ENCODE data around the gene QSOX2.

QSOX2 gene

DNA sequence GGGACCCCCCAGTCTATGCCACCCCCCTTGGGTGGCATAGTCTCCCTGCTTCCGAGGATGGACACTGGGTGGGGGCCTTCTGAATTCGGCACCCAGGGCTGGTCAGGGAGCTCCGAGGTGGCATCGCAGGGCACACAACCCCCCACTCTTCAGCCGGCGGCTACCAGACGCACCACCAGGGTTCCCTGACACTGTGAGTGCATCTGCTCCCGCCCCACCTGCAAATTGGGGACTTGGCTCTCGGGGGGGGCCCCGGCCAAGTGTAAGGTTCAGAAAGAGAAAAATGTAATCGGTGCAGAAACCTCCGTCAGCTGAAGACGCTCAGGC lies 12.7 kb upstream of the QSOX2 start:
- Histone ChIP-seq H3K36me3 (replicated peaks; ENCODE audit: insufficient read depth, low read length) (no peaks in the 10 kb centered on the region), H3K4me2 (ENCODE audit: low read depth, low read length) (no peak overlapping the region), H3F3A (ENCODE audit: insufficient read depth, low read length) (no peaks in the 10 kb centered on the region), H4K20me1 (ENCODE audit: insufficient read depth, low read length) (no peaks in the 10 kb centered on the region), H3K9me3 (replicated peaks; ENCODE audit: insufficient read depth, low read length) (no peaks in the 10 kb centered on the region), H3K27ac (ENCODE audit: low read length) (no peak overlapping the region), H2AFZ (ENCODE audit: low read length) (no peak overlapping the region), H3K9me2 (replicated peaks; ENCODE audit: insufficient read depth, low read length) (no peaks in the 10 kb centered on the region), H3K27me3 (replicated peaks; ENCODE audit: insufficient read depth, low read length) (peaks cover 97% of the 10 kb centered on the region), H3K9ac (ENCODE audit: low read length) (no peak overlapping the region), H3K4me3 (ENCODE audit: low read length) (no peak overlapping the region), H3K79me2 (ENCODE audit: low read length) (no peaks in the 10 kb centered on the region), H3K4me1 (ENCODE audit: low read length) (no peaks in the 10 kb centered on the region)
- no peak for TF ChIP-seq EZH2phosphoT487 (IDR thresholded peaks at IDR 0.05; ENCODE audit: low read length)
- TF ChIP-seq, protein P1, sequence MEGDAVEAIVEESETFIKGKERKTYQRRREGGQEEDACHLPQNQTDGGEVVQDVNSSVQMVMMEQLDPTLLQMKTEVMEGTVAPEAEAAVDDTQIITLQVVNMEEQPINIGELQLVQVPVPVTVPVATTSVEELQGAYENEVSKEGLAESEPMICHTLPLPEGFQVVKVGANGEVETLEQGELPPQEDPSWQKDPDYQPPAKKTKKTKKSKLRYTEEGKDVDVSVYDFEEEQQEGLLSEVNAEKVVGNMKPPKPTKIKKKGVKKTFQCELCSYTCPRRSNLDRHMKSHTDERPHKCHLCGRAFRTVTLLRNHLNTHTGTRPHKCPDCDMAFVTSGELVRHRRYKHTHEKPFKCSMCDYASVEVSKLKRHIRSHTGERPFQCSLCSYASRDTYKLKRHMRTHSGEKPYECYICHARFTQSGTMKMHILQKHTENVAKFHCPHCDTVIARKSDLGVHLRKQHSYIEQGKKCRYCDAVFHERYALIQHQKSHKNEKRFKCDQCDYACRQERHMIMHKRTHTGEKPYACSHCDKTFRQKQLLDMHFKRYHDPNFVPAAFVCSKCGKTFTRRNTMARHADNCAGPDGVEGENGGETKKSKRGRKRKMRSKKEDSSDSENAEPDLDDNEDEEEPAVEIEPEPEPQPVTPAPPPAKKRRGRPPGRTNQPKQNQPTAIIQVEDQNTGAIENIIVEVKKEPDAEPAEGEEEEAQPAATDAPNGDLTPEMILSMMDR (IDR thresholded peaks at IDR 0.05; ENCODE audit: low read length): no peak
- TF ChIP-seq EZH2 (optimal IDR thresholded peaks at IDR 0.05; ENCODE audit: low read depth, low read length): no peak
- no peak for DNase-seq

- Histone ChIP-seq H3F3A (ENCODE audit: insufficient read depth, low read length) (no peaks in the 10 kb centered on the region), H3K9ac (ENCODE audit: low read length) (no peak overlapping the region), H3K4me2 (ENCODE audit: low read depth, low read length) (no peak overlapping the region), H3K27ac (ENCODE audit: low read length) (no peak overlapping the region), H3K4me1 (ENCODE audit: low read length) (no peaks in the 10 kb centered on the region), H3K9me3 (replicated peaks; ENCODE audit: insufficient read depth, low read length) (no peaks in the 10 kb centered on the region), H2AFZ (ENCODE audit: low read length) (no peak overlapping the region), H3K36me3 (replicated peaks; ENCODE audit: insufficient read depth, low read length) (no peaks in the 10 kb centered on the region), H3K79me2 (ENCODE audit: low read length) (no peaks in the 10 kb centered on the region), H3K27me3 (replicated peaks; ENCODE audit: insufficient read depth, low read length) (peaks cover 98% of the 10 kb centered on the region), H4K20me1 (ENCODE audit: insufficient read depth, low read length) (no peaks in the 10 kb centered on the region), H3K9me2 (replicated peaks; ENCODE audit: insufficient read depth, low read length) (no peaks in the 10 kb centered on the region), H3K4me3 (ENCODE audit: low read length) (no peak overlapping the region)
- no peak for DNase-seq
- TF ChIP-seq EZH2 (optimal IDR thresholded peaks at IDR 0.05; ENCODE audit: low read depth, low read length): no peak
- 0 out of 2 replicates have a peak, but pooled peaks have one; percentile 56 for TF ChIP-seq EZH2phosphoT487 (IDR thresholded peaks at IDR 0.05; ENCODE audit: low read length)
- TF ChIP-seq, protein P1 (IDR thresholded peaks at IDR 0.05; ENCODE audit: low read length): no peak
Measured at GRCh38 chr9:136257381-136258298, 12.0 kb upstream of the QSOX2 start.

DNA sequence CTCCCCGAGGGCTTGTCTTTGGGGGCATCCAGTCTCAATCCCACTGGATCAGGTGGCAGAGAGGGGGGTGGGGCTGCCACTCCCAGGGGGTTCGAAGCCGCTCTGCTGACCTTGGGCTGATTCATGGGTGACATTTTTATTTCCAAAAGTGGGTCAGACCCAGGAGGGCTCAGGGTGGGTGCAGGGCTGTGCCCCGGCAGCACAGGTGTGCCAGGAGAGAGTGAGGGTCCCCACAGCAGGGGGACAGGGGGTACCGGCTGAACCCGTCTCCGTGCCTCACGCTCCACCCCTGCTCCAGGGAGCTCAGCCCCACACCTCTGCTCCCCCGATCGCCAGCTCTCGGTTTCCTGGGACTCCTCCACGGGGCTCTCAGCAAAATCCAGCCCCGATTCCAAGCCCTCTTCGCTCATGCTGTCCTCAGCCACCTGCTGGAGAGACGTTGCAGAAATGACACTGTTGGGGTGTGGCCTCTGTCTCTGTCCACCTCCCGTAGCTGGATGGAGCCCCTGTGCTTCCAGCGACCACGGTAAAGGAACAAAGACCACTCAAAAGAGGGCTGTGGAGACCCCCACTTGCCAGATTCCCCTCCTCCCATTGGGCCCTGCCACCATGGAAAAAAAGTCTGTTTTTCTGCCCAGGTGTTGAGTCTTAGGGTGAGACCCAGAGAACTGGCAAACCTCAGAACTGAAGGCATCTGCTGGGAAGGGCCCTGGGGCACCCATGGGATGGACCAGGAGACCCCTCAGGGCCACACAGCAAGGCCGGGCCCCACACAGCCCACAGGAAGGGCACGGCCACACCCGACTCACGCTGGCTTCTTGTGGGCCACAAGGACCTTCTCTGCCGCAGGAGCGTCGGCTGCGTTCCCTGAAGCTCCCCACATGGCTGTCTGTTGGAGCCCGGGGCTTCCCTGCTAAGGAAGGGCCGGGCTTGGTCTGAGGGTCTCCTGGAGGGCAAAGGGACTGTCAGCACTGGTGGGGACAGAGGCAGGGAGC lies 10.6 kb upstream of the QSOX2 start:
- H3K9ac ChIP-seq (ENCODE audit: low read length): no peak overlapping the region
- no peak overlapping the region for H3K27ac ChIP-seq (ENCODE audit: low read length)
- H3K36me3 ChIP-seq (replicated peaks; ENCODE audit: insufficient read depth, low read length): no peaks in the 10 kb centered on the region
- no peak overlapping the region for H3K4me2 ChIP-seq (ENCODE audit: low read depth, low read length)
- no peaks in the 10 kb centered on the region for H4K20me1 ChIP-seq (ENCODE audit: insufficient read depth, low read length)
- no peak overlapping the region for H2AFZ ChIP-seq (ENCODE audit: low read length)
- H3K4me3 ChIP-seq (ENCODE audit: low read length): no peak overlapping the region
- H3K27me3 ChIP-seq (replicated peaks; ENCODE audit: insufficient read depth, low read length): peaks cover 92% of the 10 kb centered on the region
- no peaks in the 10 kb centered on the region for H3K79me2 ChIP-seq (ENCODE audit: low read length)
- no peaks in the 10 kb centered on the region for H3F3A ChIP-seq (ENCODE audit: insufficient read depth, low read length)
- DNase-seq: no peak
- TF ChIP-seq EZH2 (optimal IDR thresholded peaks at IDR 0.05; ENCODE audit: low read depth, low read length) (no peak), EZH2phosphoT487 (IDR thresholded peaks at IDR 0.05; ENCODE audit: low read length) (no peak)
- TF ChIP-seq, protein P1 (IDR thresholded peaks at IDR 0.05; ENCODE audit: low read length): 0 out of 2 replicates have a peak, but pooled peaks have one; percentile 18
- H3K9me3 ChIP-seq (replicated peaks; ENCODE audit: insufficient read depth, low read length): no peaks in the 10 kb centered on the region
- H3K4me1 ChIP-seq (ENCODE audit: low read length): no peaks in the 10 kb centered on the region
- no peaks in the 10 kb centered on the region for H3K9me2 ChIP-seq (replicated peaks; ENCODE audit: insufficient read depth, low read length)
